Left forelimb (tissue), 1 donor: ENCODE data around the gene RNF113A.
A peak's percentile ranks its signal among the peaks of the same experiment; 100 is the strongest.
"Not testable (repeated sequence)": the region's sequence is repeated elsewhere in the genome, so short reads cannot be mapped to it uniquely, and the experiment has no call there.

Experiments
- DNase-seq: peaks from one replicate; pipeline ENCODE4 v3.0.0-alpha.2; 2018; ENCODE audit warnings: low spot score

The RNF113A gene

DNA sequence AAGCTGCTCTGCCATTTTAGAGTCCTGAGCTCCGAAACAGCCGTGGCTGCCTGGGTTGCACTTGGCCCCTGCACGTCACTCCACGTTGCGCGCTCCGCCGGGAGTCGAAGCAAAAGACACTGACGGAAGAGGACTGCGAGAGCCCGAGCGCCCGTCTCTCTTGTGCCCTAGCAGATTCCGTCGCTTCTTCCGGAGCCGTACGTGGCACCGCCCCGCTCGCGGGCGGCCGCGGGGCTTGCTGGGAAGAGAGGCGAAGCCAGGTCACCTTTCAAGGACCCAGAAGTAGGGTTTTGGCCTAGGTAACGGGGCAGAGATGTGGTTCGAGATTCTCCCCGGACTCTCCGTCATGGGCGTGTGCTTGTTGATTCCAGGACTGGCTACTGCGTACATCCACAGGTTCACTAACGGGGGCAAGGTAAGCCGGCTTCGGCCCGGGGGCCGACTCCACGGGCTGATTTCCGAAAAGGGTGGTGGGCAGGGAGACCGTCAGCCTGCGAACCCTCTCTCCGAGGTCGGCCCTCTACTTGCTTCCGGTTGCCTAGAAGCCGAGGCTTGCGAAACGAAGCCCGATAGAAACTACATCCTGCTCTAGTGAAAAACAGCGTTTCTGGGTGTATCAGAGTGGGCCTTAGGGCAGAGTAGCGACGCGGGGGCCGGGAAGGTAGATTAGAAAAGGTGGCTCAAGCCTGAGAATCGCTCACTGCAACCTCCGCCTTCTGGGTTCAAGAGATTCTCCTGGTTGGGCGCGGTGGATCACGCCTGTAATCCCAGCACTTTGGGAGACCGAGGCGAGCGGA is at the start of gene RNF113A, which contains the start of gene NDUFA1:
Gene RNF113A, minus strand, starts transcription at position 135 of the 797 bp plus-strand sequence. Its CDS starts 120 bp downstream, at position 15.
Gene NDUFA1, plus strand, starts transcription at position 234 of the 797 bp plus-strand sequence. Its CDS starts 80 bp downstream, at position 314.
- DNase-seq, result peak; percentile 86

- no peak for DNase-seq
These were observed 48.5 kb upstream of the RNF113A start for GRCh38 chrX:119919835-119920585.

DNA sequence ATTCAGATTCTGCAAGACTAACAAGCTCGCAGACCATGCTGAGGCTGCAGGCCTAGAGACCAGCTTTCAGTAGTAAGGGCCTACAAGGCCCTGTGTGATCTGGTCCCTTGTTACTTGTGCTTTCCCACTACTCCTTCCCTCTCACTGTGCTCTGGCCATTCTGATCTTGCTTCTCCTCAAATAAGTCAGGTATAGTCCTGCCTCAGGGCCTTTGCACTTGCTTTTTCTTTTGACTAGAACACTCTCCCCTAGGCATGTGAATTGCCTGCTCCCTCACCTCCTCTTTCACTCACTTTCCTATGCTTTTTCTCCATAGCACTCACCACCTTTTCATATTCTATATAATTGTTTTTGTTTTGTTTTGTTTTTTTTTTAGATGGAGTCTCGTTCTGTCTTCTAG is 46.3 kb upstream of the RNF113A start:
- DNase-seq, result no peak

- no peak for DNase-seq
These were observed 44.8 kb upstream of the RNF113A start for GRCh38 chrX:119916310-119916709.

- no peak for DNase-seq
These were observed 29.4 kb upstream of the RNF113A start for GRCh38 chrX:119900976-119901375.

DNA sequence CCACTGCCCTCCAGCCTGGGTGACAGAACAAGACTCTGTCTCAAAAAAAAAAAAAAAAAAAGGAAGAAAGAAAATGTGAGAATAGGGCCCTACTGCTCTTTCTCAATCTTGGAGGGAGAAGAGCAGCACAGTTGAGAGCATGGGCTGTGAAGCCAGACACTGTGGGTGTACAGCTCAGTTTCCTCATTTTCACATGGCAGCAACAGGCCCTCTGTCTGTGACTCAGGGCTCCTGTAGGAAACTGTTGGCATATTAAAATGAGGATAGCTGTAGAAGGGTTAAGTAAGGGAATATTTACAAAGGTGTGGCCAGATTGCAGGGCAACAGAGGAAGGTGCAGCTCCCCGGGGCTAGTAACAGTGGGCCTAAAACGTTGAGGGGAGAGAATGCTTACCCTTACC is 27.6 kb upstream of the RNF113A start:
- DNase-seq, result no peak

DNA sequence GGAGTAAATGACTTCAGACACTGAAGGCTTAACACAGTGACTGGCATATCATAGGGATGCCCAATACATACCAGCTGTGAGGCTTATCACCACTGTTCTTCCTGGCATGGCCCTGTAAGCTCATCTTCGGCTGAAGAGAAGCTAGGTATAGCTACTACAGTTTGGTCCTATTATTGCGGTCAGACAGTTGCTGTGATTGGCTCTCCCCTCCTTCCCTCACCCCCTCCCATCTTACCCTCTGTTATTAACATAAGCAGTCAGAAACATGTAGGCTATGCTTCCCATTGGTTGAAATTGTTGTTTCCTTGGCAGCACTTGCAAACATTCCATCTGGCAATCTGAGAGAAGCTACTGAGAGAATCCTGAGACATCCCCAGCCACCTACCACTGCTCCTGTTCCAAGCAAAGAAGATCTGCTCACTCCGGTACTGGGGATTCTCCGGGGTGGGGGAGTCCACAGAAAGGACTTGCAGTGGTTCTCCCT is 24.4 kb upstream of the RNF113A start, which contains the start of gene AKAP14:
Gene AKAP14, plus strand, starts transcription at position 51 of the 484 bp plus-strand sequence. CDS start 7,331 bp downstream, outside the sequence.
- DNase-seq, result no peak

DNA sequence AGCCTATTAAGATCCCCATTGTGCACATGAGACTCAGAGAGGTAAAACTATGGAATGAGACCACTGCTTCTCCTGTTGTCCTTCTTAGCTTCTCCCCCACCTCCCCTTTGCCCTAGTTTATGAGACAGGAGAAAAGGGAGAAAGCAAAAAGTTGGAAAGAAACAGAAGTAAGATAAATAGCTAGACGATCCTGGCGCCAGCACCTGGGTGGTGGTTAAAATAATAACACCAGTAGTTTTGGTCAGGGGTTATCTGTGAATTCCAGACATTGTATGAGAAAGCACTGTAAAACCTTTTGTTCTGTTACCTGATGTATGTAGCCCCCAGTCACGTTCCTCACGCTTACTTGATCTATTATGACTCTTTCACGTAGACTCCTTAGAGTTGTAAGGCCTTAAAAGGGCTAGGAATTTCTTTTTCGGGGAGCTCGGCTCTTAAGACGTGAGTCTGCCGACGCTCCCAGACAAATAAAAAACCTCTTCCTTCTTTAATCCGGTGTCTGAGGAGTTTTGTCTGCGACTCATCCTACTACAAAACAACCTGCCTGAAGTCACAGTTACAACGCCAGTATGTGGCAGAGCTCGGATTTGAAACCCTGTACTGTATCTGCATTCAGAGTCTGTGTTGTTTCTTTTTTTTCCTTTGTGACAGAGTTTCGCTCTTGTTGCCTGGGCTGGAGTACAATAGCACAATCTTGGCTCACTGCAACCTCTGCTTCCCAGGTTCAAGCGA is 20.6 kb upstream of the RNF113A start:
- DNase-seq, result not testable (repeated sequence)

- not testable (repeated sequence) for DNase-seq
These were observed 19.1 kb upstream of the RNF113A start for GRCh38 chrX:119890626-119891025.

GRCh38 chrX:119887721-119888425 is 16.3 kb upstream of the RNF113A start:
- peak; percentile 64 for DNase-seq

DNA sequence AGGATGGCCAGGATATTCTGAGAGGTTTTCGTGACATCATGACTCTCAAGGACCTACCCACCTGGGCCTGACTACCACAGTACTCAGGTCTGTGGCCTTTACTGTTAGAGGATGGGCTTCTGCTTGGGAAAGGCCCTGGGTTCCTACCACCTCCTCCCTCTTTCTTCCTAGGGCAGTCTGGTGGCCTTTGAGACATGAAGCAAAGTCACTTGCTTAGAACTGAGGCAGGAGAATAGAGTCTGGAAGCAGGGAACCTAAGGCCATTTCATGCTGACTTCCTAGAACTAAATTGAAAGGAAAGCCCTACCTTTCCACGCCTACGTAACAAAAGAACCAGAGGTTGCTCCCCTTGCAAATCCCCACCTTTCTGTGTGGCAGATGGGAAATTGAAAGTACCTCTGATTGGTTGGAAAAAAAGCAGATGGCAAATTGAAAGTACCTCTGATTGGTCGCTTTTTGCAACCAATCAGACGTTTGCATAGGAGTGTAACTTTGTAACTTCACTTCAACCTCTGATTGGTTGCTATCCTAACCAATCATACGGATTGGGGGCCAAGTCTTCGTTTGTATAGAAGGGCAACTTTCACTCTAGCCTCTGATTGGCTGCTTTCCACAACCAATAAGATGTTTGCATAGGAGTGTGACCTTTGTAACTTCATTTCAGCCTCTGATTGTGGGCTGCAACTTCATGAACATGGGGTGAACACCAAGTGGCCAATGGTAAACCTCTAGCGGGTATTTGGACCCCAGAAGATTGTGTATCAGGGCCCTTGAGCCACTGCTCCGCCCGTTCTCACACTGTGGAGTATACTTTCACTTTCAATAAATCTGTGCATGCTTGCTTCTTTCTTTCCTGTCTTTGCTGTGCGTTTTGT is 14.3 kb upstream of the RNF113A start:
- no peak for DNase-seq

- DNase-seq, result no peak
These were observed 9.3 kb upstream of the RNF113A start for GRCh38 chrX:119880552-119881437.

DNA sequence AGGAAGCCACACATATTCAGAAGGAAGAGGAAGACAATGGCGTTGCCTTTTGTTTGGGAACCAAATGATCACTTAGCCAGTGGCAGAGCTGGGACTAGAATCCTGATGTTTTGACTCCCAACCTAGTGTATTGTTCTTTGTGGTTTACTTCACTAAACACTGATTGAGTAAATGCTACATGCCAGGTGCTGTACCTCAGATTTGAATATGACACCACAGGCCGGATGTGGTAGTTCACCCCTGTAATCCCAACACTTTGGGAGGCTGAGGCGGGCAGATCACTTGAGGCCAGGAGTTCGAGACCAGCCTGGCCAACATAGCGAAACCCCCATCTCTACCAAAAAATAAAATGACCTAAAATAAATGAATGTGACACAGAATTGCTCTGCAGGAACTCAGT is 8.5 kb upstream of the RNF113A start:
- no peak for DNase-seq

DNA sequence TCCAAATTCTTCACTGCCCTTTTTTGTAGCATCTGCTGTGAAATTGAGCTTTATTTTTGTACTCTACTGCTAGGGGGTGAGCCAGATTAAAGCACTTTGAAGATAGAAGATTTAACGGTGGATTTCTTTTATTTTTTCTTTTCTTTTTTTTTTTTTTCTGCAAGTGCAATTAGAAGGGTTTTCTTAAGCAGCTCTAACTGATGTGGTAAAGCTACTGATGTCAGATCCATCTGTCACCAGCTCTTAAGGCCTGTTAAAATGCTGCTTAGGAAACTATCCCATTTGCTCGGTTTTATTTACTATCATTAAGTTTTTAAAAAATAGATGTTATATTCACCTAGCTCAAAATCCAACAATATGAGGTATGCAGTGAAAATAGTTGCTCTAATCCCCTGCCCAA is 7.2 kb upstream of the RNF113A start:
- DNase-seq, result no peak

- DNase-seq, result no peak
These were observed 311 bp downstream of the RNF113A start for GRCh38 chrX:119871245-119871598.

DNA sequence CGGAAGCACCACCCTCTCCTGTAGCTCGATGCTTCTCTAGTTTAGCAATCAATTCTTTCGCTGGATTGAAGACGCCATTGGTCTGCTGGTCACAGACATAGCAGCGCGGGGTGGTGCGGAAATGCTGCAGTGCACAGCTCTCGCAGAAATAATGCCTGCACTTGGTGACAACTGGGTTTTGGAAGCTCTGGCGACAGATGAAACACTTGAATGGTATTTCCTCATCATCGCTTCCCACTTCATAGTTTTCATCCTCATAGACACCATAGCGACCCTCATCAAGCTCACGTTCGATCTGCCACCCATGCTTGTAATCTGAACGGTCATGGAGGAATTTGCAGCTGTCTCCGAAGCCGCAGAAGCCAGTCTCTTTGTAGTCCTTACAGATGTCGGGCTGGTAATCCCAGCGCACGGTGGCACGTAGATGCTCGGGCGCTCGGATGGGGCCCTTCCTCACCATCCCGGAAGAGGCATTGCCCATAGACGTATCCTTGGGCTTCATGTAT is 854 bp downstream of the RNF113A start:
- peak; percentile 61 for DNase-seq

DNA sequence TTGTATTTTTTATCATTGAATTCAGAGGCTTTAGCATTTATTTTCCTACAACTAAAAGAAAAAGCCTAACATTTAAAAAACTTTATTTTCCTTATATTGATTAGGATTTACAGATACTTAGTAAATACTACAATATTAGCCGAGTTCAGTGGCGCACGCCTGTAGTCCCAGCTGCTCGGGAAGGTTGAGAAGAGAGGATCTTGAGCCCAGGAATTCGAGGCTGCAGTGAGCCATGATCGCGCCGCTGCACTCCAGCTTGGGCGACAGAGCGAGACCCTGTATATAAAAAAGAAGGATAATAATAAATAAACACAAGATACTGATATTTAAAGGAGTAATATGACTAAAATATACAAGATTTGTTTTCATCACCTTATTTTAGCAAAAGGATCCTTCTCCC is 18.1 kb downstream of the RNF113A start:
- DNase-seq, result no peak

DNA sequence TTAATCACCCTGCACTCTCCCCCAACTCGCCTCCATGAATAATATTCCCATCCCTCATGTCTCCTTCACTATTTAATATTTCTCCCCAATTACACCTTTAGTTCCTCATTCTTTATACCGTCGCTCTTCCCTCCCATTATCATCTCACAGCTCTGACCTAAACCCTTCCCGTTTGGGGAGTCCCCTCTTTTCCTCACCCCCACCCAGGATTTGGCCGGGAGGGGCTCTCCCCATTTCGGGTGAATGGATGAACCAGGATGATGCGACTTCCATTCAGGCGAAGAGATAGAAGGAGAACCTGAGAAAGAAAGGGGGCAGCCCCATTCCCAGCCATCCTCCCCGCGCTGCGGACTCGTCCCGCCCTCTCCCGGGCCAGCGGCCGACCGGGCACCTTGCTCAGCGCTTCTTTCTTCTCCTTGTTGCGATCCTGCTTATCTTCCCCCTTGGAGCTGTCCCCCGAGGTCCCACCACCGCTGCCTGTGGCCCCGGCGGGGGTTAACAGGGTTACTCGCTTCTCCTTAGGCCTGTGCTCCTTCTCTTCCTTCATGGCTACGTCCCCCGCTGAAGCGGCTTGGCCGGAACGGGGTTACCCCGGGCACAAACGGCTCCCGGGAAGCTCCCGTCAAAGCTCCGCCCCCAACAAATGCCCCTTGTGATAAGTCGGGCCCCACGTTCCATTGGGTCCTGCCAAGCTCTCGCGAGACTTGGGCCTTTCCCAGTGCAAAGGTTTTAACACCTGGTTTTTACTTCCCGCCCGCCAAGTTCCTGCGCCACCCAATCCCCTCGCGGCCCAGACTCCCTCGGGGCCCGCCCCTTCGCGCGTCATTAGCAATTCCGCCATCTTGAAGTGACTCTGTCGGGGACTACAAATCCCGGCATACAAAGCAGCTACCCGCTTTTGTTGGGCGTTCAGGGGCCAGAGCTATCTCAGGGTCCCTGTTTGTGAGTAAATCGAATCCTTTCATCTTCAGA is 18.9 kb downstream of the RNF113A start, which contains the start of gene UPF3B:
Gene UPF3B, minus strand, starts transcription at position 582 of the 972 bp plus-strand sequence. Its CDS starts 35 bp downstream, at position 547.
- DNase-seq, result peak; percentile 91
